ENCODE results near the gene PRKN.

DNA sequence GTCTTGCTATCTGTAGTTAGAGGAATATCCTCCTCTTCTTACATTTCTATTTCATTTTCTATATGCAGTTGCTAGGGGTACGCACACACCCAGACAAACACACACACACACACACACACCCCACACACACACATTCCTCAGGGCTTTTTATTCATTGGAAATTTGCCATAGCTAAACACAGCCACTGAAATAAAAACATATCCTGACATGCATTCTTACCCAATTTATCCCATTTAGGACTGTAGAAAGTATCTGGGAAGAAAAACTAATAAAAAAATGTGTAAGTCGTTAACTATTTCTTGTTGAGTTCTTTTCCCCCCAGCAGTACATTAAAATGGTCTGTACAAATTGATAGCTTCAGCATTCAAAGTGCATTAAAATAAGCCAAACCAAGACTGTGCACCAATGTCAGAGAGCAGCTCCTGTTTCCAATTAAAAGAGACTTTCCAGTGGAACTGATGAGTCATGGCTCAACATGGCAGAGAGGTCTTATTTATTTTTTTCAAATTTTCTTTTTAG lies 1095.8 kb downstream of the PRKN start:
- TF ChIP-seq, protein P1, sequence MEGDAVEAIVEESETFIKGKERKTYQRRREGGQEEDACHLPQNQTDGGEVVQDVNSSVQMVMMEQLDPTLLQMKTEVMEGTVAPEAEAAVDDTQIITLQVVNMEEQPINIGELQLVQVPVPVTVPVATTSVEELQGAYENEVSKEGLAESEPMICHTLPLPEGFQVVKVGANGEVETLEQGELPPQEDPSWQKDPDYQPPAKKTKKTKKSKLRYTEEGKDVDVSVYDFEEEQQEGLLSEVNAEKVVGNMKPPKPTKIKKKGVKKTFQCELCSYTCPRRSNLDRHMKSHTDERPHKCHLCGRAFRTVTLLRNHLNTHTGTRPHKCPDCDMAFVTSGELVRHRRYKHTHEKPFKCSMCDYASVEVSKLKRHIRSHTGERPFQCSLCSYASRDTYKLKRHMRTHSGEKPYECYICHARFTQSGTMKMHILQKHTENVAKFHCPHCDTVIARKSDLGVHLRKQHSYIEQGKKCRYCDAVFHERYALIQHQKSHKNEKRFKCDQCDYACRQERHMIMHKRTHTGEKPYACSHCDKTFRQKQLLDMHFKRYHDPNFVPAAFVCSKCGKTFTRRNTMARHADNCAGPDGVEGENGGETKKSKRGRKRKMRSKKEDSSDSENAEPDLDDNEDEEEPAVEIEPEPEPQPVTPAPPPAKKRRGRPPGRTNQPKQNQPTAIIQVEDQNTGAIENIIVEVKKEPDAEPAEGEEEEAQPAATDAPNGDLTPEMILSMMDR (tag by site-specific recombination; IDR thresholded peaks at IDR 0.05), result no peak
- no peak for TF ChIP-seq ZNF510 (tag by site-specific recombination; IDR thresholded peaks at IDR 0.05; ENCODE audit: insufficient replicate concordance)
- TF ChIP-seq GLIS2 (tag by site-specific recombination; IDR thresholded peaks at IDR 0.05), result no peak
- TF ChIP-seq, protein P2, sequence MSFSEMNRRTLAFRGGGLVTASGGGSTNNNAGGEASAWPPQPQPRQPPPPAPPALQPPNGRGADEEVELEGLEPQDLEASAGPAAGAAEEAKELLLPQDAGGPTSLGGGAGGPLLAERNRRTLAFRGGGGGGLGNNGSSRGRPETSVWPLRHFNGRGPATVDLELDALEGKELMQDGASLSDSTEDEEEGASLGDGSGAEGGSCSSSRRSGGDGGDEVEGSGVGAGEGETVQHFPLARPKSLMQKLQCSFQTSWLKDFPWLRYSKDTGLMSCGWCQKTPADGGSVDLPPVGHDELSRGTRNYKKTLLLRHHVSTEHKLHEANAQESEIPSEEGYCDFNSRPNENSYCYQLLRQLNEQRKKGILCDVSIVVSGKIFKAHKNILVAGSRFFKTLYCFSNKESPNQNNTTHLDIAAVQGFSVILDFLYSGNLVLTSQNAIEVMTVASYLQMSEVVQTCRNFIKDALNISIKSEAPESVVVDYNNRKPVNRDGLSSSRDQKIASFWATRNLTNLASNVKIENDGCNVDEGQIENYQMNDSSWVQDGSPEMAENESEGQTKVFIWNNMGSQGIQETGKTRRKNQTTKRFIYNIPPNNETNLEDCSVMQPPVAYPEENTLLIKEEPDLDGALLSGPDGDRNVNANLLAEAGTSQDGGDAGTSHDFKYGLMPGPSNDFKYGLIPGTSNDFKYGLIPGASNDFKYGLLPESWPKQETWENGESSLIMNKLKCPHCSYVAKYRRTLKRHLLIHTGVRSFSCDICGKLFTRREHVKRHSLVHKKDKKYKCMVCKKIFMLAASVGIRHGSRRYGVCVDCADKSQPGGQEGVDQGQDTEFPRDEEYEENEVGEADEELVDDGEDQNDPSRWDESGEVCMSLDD (tag by site-specific recombination; IDR thresholded peaks at IDR 0.05), result no peak
- no peak for TF ChIP-seq ZNF768 (tag by site-specific recombination; IDR thresholded peaks at IDR 0.05)
- TF ChIP-seq, protein P3, sequence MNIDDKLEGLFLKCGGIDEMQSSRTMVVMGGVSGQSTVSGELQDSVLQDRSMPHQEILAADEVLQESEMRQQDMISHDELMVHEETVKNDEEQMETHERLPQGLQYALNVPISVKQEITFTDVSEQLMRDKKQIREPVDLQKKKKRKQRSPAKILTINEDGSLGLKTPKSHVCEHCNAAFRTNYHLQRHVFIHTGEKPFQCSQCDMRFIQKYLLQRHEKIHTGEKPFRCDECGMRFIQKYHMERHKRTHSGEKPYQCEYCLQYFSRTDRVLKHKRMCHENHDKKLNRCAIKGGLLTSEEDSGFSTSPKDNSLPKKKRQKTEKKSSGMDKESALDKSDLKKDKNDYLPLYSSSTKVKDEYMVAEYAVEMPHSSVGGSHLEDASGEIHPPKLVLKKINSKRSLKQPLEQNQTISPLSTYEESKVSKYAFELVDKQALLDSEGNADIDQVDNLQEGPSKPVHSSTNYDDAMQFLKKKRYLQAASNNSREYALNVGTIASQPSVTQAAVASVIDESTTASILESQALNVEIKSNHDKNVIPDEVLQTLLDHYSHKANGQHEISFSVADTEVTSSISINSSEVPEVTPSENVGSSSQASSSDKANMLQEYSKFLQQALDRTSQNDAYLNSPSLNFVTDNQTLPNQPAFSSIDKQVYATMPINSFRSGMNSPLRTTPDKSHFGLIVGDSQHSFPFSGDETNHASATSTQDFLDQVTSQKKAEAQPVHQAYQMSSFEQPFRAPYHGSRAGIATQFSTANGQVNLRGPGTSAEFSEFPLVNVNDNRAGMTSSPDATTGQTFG (tag by site-specific recombination; IDR thresholded peaks at IDR 0.05; ENCODE audit: borderline replicate concordance), result no peak
- TF ChIP-seq ZNF670 (tag by site-specific recombination; IDR thresholded peaks at IDR 0.05; ENCODE audit: low read depth), result no peak
